Gastroesophageal sphincter (tissue), 3 donors: Measurements from ENCODE around the gene SMAD2.

Source experiments
- POLR2A ChIP-seq, 2 donors: fragments of 450-650 bp; IDR thresholded peaks; one replicate each; pipeline ENCODE4 v1.6.1; 2017; ENCODE audit warnings: antibody characterized with exemption in 2 of 2, mild to moderate bottlenecking in 2 of 2, moderate library complexity in 1 of 2
- TF ChIP-seq, protein P1 (sequence below), 4 experiments: fragments of 200-600 bp in 2 of 4; fragments of 450-650 bp in 2 of 4; sonication (generic) in 1 of 4; IDR thresholded peaks; one replicate each; pipeline ENCODE4 v1.5.1; 2017 to 2019; ENCODE audit warnings: antibody characterized with exemption in 4 of 4, mild to moderate bottlenecking in 2 of 4, moderate library complexity in 2 of 4

DNA sequence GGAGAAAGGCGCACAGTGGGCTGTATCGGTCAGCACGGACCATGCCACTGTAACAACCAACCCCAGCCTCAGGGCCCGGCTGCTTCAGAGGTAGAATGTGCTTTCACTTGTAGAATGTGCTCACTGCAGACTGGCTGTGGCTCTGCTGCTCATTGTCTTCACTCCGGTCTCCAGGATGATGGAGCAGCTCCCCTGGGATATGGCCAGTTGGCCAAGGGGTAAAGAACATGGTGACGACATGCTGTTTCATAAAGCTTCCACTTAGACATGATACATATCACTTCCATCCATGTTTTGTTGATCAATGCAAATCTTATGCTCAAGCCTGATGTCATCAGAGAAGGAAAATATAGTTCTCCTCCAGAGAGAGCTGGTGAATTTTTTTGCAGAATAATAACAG lies 127.7 kb downstream of the SMAD2 start:
- TF ChIP-seq, protein P1, sequence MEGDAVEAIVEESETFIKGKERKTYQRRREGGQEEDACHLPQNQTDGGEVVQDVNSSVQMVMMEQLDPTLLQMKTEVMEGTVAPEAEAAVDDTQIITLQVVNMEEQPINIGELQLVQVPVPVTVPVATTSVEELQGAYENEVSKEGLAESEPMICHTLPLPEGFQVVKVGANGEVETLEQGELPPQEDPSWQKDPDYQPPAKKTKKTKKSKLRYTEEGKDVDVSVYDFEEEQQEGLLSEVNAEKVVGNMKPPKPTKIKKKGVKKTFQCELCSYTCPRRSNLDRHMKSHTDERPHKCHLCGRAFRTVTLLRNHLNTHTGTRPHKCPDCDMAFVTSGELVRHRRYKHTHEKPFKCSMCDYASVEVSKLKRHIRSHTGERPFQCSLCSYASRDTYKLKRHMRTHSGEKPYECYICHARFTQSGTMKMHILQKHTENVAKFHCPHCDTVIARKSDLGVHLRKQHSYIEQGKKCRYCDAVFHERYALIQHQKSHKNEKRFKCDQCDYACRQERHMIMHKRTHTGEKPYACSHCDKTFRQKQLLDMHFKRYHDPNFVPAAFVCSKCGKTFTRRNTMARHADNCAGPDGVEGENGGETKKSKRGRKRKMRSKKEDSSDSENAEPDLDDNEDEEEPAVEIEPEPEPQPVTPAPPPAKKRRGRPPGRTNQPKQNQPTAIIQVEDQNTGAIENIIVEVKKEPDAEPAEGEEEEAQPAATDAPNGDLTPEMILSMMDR (IDR thresholded peaks at IDR 0.05), result no peak
- no peak for TF ChIP-seq POLR2A (IDR thresholded peaks at IDR 0.05)
